ENCODE measurements around the gene GRAMD4.

The GRAMD4 gene

GRCh38 chr22:46656856-46657654 lies 36.9 kb downstream of the GRAMD4 start:
- DNase-seq (ENCODE audit: low spot score), result no peak

- DNase-seq (ENCODE audit: low spot score), result no peak
Measured at GRCh38 chr22:46657655-46657953, 37.4 kb downstream of the GRAMD4 start.

- no peak for DNase-seq (ENCODE audit: low spot score)
Measured at GRCh38 chr22:46657996-46658947, 38.1 kb downstream of the GRAMD4 start.

GRCh38 chr22:46659059-46659790 lies 39.0 kb downstream of the GRAMD4 start:
- no peak for DNase-seq (ENCODE audit: low spot score)

GRCh38 chr22:46659791-46660186 lies 39.6 kb downstream of the GRAMD4 start:
- DNase-seq (ENCODE audit: low spot score), result no peak

- no peak for DNase-seq (ENCODE audit: low spot score)
Measured at GRCh38 chr22:46660604-46661201, 40.5 kb downstream of the GRAMD4 start.

GRCh38 chr22:46661221-46661851 lies 41.1 kb downstream of the GRAMD4 start:
- no peak for DNase-seq (ENCODE audit: low spot score)

GRCh38 chr22:46662226-46662625 lies 42.0 kb downstream of the GRAMD4 start:
- no peak for DNase-seq (ENCODE audit: low spot score)

GRCh38 chr22:46663001-46663400 lies 42.8 kb downstream of the GRAMD4 start:
- DNase-seq (ENCODE audit: low spot score), result no peak

GRCh38 chr22:46663436-46664100 lies 43.4 kb downstream of the GRAMD4 start:
- no peak for DNase-seq (ENCODE audit: low spot score)

GRCh38 chr22:46664301-46664855 lies 44.2 kb downstream of the GRAMD4 start:
- no peak for DNase-seq (ENCODE audit: low spot score)

GRCh38 chr22:46665151-46665695 lies 45.0 kb downstream of the GRAMD4 start:
- DNase-seq (ENCODE audit: low spot score), result no peak

- no peak for DNase-seq (ENCODE audit: low spot score)
Measured at GRCh38 chr22:46665751-46666280, 45.6 kb downstream of the GRAMD4 start.

GRCh38 chr22:46666577-46667244 lies 46.5 kb downstream of the GRAMD4 start:
- DNase-seq (ENCODE audit: low spot score), result no peak

GRCh38 chr22:46667245-46667623 lies 47.0 kb downstream of the GRAMD4 start:
- no peak for DNase-seq (ENCODE audit: low spot score)

- no peak for DNase-seq (ENCODE audit: low spot score)
Measured at GRCh38 chr22:46668116-46668515, 47.9 kb downstream of the GRAMD4 start.

GRCh38 chr22:46669201-46669600 lies 49.0 kb downstream of the GRAMD4 start:
- no peak for DNase-seq (ENCODE audit: low spot score)

GRCh38 chr22:46671824-46672432 lies 51.7 kb downstream of the GRAMD4 start:
- no peak for DNase-seq (ENCODE audit: low spot score)

GRCh38 chr22:46672731-46673130 lies 52.5 kb downstream of the GRAMD4 start:
- no peak for DNase-seq (ENCODE audit: low spot score)

Data from pons (tissue), 1 donor.